Activated CD8-positive, alpha-beta T cell treated with anti-CD3 and anti-CD28 coated beads, Interleukin-2, amount 10 ng/mL, durations not matched to agents 7 days and 5 days (primary cell): ENCODE results near the gene BAIAP2. TPM values are rescaled to one million over a fixed set of nuclear protein-coding genes. Genes with fewer than 3 reads are reported as not detected.
A peak's percentile ranks its signal among the peaks of the same experiment; 100 is the strongest.

Experiments used
- ATAC-seq: fragments of 150-1000 bp; cut with Tn5 transposase; one replicate; pipeline ENCODE4 v1.10.0; 2021; ENCODE audit warnings: moderate library complexity
- CTCF ChIA-PET: fragments of 350-600 bp; sonication (Branson Sonifier 250); formaldehyde crosslinking; loops from one replicate; lab custom pipeline; 2021; ENCODE audit warnings: antibody characterized with exemption; lab: Charles Lee
- POLR2A ChIA-PET: fragments of 350-600 bp; sonication (Branson Sonifier 250); formaldehyde crosslinking; loops from one replicate; lab custom pipeline; 2021; ENCODE audit warnings: antibody characterized with exemption; lab: Charles Lee
- DNase-seq: peaks from one replicate; pipeline ENCODE4 v3.0.0-alpha.2; 2020
- H3K27ac Mint-ChIP-seq: one replicate; pipeline ENCODE4 v1.8.0; 2021; ENCODE audit warnings: mild to moderate bottlenecking, mixed read lengths
- H3K27me3 Mint-ChIP-seq: one replicate; pipeline ENCODE4 v1.8.0; 2021; ENCODE audit warnings: low read depth, mixed read lengths
- H3K36me3 Mint-ChIP-seq: one replicate; pipeline ENCODE4 v1.8.0; 2021; ENCODE audit warnings: low read depth, mixed read lengths
- H3K4me1 Mint-ChIP-seq: one replicate; pipeline ENCODE4 v1.8.0; 2021; ENCODE audit warnings: low read depth, mixed read lengths
- H3K4me3 Mint-ChIP-seq: one replicate; pipeline ENCODE4 v1.8.0; 2021; ENCODE audit warnings: mild to moderate bottlenecking, mixed read lengths
- H3K9me3 Mint-ChIP-seq: one replicate; pipeline ENCODE4 v1.8.0; 2022; ENCODE audit warnings: mixed read lengths; ENCODE audit not compliant: insufficient read depth
- total RNA-seq, 2 experiments: library from RNA; stranded (reverse); gene quantifications; one replicate each; pipeline ENCODE4 v1.2.3, GENCODE V29; 2021

The BAIAP2 gene
- total RNA-seq, 2 experiments from 2014 or later = 5.0 to 5.8 TPM

GRCh38 chr17:81018044-81018802 lies 16.7 kb upstream of the BAIAP2 start:
- Mint-ChIP-seq H3K36me3 (peaks cover 12% of the 10 kb centered on the region), H3K27ac (peak overlapping the region; percentile 94), H3K4me1 (peaks cover 52% of the 10 kb centered on the region), H3K4me3 (peak overlapping the region; percentile 74), H3K27me3 (no peaks in the 10 kb centered on the region), H3K9me3 (peaks cover 16% of the 10 kb centered on the region)
- peak; percentile 89 for ATAC-seq
- DNase-seq = peak; percentile 75
- CTCF ChIA-PET = interaction anchor here (0.9 to 2.9 kb wide), 5 partner anchors 27 to 84 kb away, joined by 3 to 14 read pairs (median 4); partner anchors contain the start of gene CHMP6
- POLR2A ChIA-PET = interaction anchor here (0.5 to 1.8 kb wide), 11 partner anchors 8 to 564 kb away, joined by 3 to 6 read pairs (median 3); partner anchors contain the start of genes NDUFAF8 and TEPSIN

- Mint-ChIP-seq H3K27ac (peak overlapping the region; percentile 94), H3K9me3 (peaks cover 16% of the 10 kb centered on the region), H3K4me1 (peaks cover 59% of the 10 kb centered on the region), H3K4me3 (peak overlapping the region; percentile 74), H3K36me3 (peaks cover 12% of the 10 kb centered on the region), H3K27me3 (peaks cover 3% of the 10 kb centered on the region)
- ChIA-PET CTCF (interaction anchor here (0.9 to 2.9 kb wide), 4 partner anchors 29 to 593 kb away, joined by 3 to 14 read pairs (median 3); no protein-coding TSS in a partner anchor), POLR2A (no interaction called here)
- DNase-seq = no peak
- no peak for ATAC-seq
Measured at GRCh38 chr17:81019563-81020442, 15.1 kb upstream of the BAIAP2 start.

- no peak overlapping the region for H3K27ac Mint-ChIP-seq
- POLR2A ChIA-PET = no interaction called here
Measured at GRCh38 chr17:81020443-81020766, 14.5 kb upstream of the BAIAP2 start.

GRCh38 chr17:81020767-81021497 lies 14.0 kb upstream of the BAIAP2 start:
- Mint-ChIP-seq H3K4me1 (peaks cover 56% of the 10 kb centered on the region), H3K4me3 (no peak overlapping the region), H3K27me3 (peaks cover 6% of the 10 kb centered on the region), H3K27ac (no peak overlapping the region), H3K9me3 (peaks cover 9% of the 10 kb centered on the region), H3K36me3 (peaks cover 7% of the 10 kb centered on the region)
- ChIA-PET CTCF (interaction anchor here (0.9 to 1.7 kb wide), 3 partner anchors 28 to 594 kb away, joined by 3 to 5 read pairs (median 3); no protein-coding TSS in a partner anchor), POLR2A (no interaction called here)
- no peak for ATAC-seq
- DNase-seq = no peak

More at GRCh38 chr17:81020443-81020766, 14.5 kb upstream of the BAIAP2 start:
- CTCF ChIA-PET = interaction anchor here (0.9 to 1.7 kb wide), 3 partner anchors 29 to 593 kb away, joined by 3 to 5 read pairs (median 3); no protein-coding TSS in a partner anchor
- peaks cover 14% of the 10 kb centered on the region for H3K9me3 Mint-ChIP-seq
- no peak overlapping the region for H3K4me3 Mint-ChIP-seq
- H3K27me3 Mint-ChIP-seq = peaks cover 6% of the 10 kb centered on the region
- peaks cover 10% of the 10 kb centered on the region for H3K36me3 Mint-ChIP-seq
- ATAC-seq (no peak), DNase-seq (no peak)
- H3K4me1 Mint-ChIP-seq = peaks cover 56% of the 10 kb centered on the region

- ChIA-PET POLR2A (no interaction called here), CTCF (interaction anchor here (1.7 kb wide), 1 partner anchor 33 kb away, joined by 5 read pairs; no protein-coding TSS in a partner anchor)
- DNase-seq = no peak
- H3K4me3 Mint-ChIP-seq = no peak overlapping the region
- H3K27me3 Mint-ChIP-seq = peaks cover 6% of the 10 kb centered on the region
- H3K36me3 Mint-ChIP-seq = peaks cover 3% of the 10 kb centered on the region
- no peak for ATAC-seq
- H3K9me3 Mint-ChIP-seq = peaks cover 3% of the 10 kb centered on the region
- peak overlapping the region; percentile 40 for H3K27ac Mint-ChIP-seq
- peaks cover 52% of the 10 kb centered on the region for H3K4me1 Mint-ChIP-seq
Measured at GRCh38 chr17:81021531-81022343, 13.2 kb upstream of the BAIAP2 start.

- Mint-ChIP-seq H3K27me3 (peaks cover 6% of the 10 kb centered on the region), H3K4me3 (no peak overlapping the region), H3K36me3 (no peaks in the 10 kb centered on the region), H3K9me3 (peaks cover 4% of the 10 kb centered on the region), H3K27ac (peak overlapping the region; percentile 40), H3K4me1 (peaks cover 46% of the 10 kb centered on the region)
- no peak for DNase-seq
- ATAC-seq = no peak
- POLR2A ChIA-PET = no interaction called here
- CTCF ChIA-PET = interaction anchor here (1.5 to 2.0 kb wide), 2 partner anchors 15 to 34 kb away, joined by 4 to 9 read pairs; no protein-coding TSS in a partner anchor
Measured at GRCh38 chr17:81022344-81022676, 12.6 kb upstream of the BAIAP2 start.

- peaks cover 10% of the 10 kb centered on the region for H3K27me3 Mint-ChIP-seq
- ChIA-PET CTCF (interaction anchor here (2.0 to 3.5 kb wide), 3 partner anchors 24 to 78 kb away, joined by 6 to 29 read pairs (median 24); no protein-coding TSS in a partner anchor), POLR2A (interaction anchor here (0.6 to 0.8 kb wide), 2 partner anchors 70 to 599 kb away, joined by 3 to 4 read pairs; no protein-coding TSS in a partner anchor)
- no peak for ATAC-seq
- H3K4me1 Mint-ChIP-seq = peaks cover 22% of the 10 kb centered on the region
- H3K4me3 Mint-ChIP-seq = no peak overlapping the region
- no peaks in the 10 kb centered on the region for H3K36me3 Mint-ChIP-seq
- H3K27ac Mint-ChIP-seq = no peak overlapping the region
- DNase-seq = no peak
- H3K9me3 Mint-ChIP-seq = peaks cover 4% of the 10 kb centered on the region
Measured at GRCh38 chr17:81025065-81025740, 9.7 kb upstream of the BAIAP2 start.

GRCh38 chr17:81025741-81026129 lies 9.2 kb upstream of the BAIAP2 start:
- Mint-ChIP-seq H3K4me1 (peaks cover 16% of the 10 kb centered on the region), H3K27ac (no peak overlapping the region), H3K4me3 (no peak overlapping the region), H3K9me3 (peaks cover 4% of the 10 kb centered on the region), H3K27me3 (peaks cover 12% of the 10 kb centered on the region), H3K36me3 (no peaks in the 10 kb centered on the region)
- DNase-seq = no peak
- ATAC-seq = no peak
- POLR2A ChIA-PET = interaction anchor here (0.6 kb wide), 1 partner anchor 600 kb away, joined by 4 read pairs; no protein-coding TSS in a partner anchor
- CTCF ChIA-PET = interaction anchor here (3.4 to 3.5 kb wide), 2 partner anchors 72 to 77 kb away, joined by 24 to 29 read pairs; no protein-coding TSS in a partner anchor

- DNase-seq (no peak), ATAC-seq (no peak)
- Mint-ChIP-seq H3K4me3 (no peak overlapping the region), H3K36me3 (no peaks in the 10 kb centered on the region), H3K27ac (no peak overlapping the region), H3K4me1 (peaks cover 16% of the 10 kb centered on the region), H3K27me3 (peaks cover 12% of the 10 kb centered on the region), H3K9me3 (peaks cover 4% of the 10 kb centered on the region)
- ChIA-PET POLR2A (no interaction called here), CTCF (interaction anchor here (3.4 to 3.5 kb wide), 2 partner anchors 72 to 76 kb away, joined by 24 to 29 read pairs; no protein-coding TSS in a partner anchor)
Measured at GRCh38 chr17:81026266-81027036, 8.5 kb upstream of the BAIAP2 start.
